Omental fat pad (tissue), 4 donors: Measurements from ENCODE around the gene SPG11. TPM values are rescaled to one million over a fixed set of nuclear protein-coding genes. Genes with fewer than 3 reads are reported as not detected.

Experiments
- ATAC-seq: fragments of 150-250 bp; one replicate; pipeline ENCODE4 v1.9.1; 2016; ENCODE audit warnings: mild to moderate bottlenecking, moderate library complexity; ENCODE audit not compliant: low FRiP score
- DNase-seq: peaks from one replicate; pipeline ENCODE4 v3.0.0-alpha.2; 2019; ENCODE audit warnings: low spot score
- CTCF ChIP-seq, 3 donors: fragments of 450-650 bp; IDR thresholded peaks; one replicate each; pipeline ENCODE4 v1.5.1; 2016 to 2017; ENCODE audit warnings: antibody characterized with exemption in 3 of 3, mild to moderate bottlenecking in 3 of 3, moderate library complexity in 2 of 3
- total RNA-seq, 4 donors: library from RNA; depleted of rRNA; stranded (reverse); fragments of >200 nt; gene quantifications; one replicate each; pipeline ENCODE4 v1.1.0, GENCODE V29; 2016

Gene SPG11
- total RNA-seq, 4 donors from 2014 or later, result 57.8 to 115 (median 63.3) TPM

- TF ChIP-seq CTCF (IDR thresholded peaks at IDR 0.05), result no peak
- ATAC-seq (no peak), DNase-seq (no peak)
Measured at GRCh38 chr15:44675911-44676310, 12.4 kb upstream of the SPG11 start.

GRCh38 chr15:44673639-44674038, 10.2 kb upstream of the SPG11 start:
- TF ChIP-seq CTCF (IDR thresholded peaks at IDR 0.05), result no peak
- ATAC-seq (no peak), DNase-seq (no peak)

GRCh38 chr15:44670087-44670950, 6.9 kb upstream of the SPG11 start:
- no peak for ATAC-seq
- no peak for DNase-seq
- TF ChIP-seq CTCF (IDR thresholded peaks at IDR 0.05), result no peak

GRCh38 chr15:44668921-44669320, 5.5 kb upstream of the SPG11 start:
- TF ChIP-seq CTCF (IDR thresholded peaks at IDR 0.05), result no peak
- no peak for ATAC-seq

GRCh38 chr15:44667039-44667360, 3.5 kb upstream of the SPG11 start:
- no peak for TF ChIP-seq CTCF (IDR thresholded peaks at IDR 0.05)
- no peak for ATAC-seq
- no peak for DNase-seq

More at GRCh38 chr15:44668921-44669320, 5.5 kb upstream of the SPG11 start:
- no peak for DNase-seq

GRCh38 chr15:44666210-44667038, 3.0 kb upstream of the SPG11 start:
- no peak for DNase-seq
- TF ChIP-seq CTCF (IDR thresholded peaks at IDR 0.05), result no peak
- no peak for ATAC-seq
